H1 (cell line): ENCODE measurements around the gene AADACL2. TPM values are rescaled to one million over a fixed set of nuclear protein-coding genes. Genes with fewer than 3 reads are reported as not detected.

ENCODE experiments used
- CHD1 ChIP-seq: IDR thresholded peaks from 2 replicates; pipeline ENCODE4 v1.6.1; 2012; ENCODE audit warnings: low read depth, low read length, improper control_type of control experiment
- POU5F1 ChIP-seq: IDR thresholded peaks from 2 replicates; pipeline ENCODE4 v1.6.1; 2011; ENCODE audit warnings: low read depth, mild to moderate bottlenecking, low read length, moderate library complexity
- RAD21 ChIP-seq, 2 experiments: IDR thresholded peaks in 1 of 2; conservative IDR thresholded peaks in 1 of 2; 2 replicates each; pipeline ENCODE4 v1.6.1; 2011; ENCODE audit warnings: low read depth in 2 of 2, low read length in 2 of 2, improper control_type of control experiment in 1 of 2, inconsistent platforms in 1 of 2, mild to moderate bottlenecking in 1 of 2, moderate library complexity in 1 of 2
- polyA plus RNA-seq, 7 experiments: library from polyadenylated mRNA; depleted of rRNA in 3 of 7; stranded (reverse) in 5 of 7; unstranded in 2 of 7; fragments of >200 nt in 5 of 7; fragments of 200-250 nt in 2 of 7; gene quantifications; 1 replicate in 5 of 7; 2 replicates in 1 of 7; 4 replicates in 1 of 7; pipeline versions ENCODE4 v1.2.1 to v1.2.3, GENCODE V29; 2011 to 2013; ENCODE audit warnings: missing spikeins in 2 of 7, mixed read lengths in 2 of 7
- total RNA-seq: library from RNA; stranded (reverse); fragmentation: NEBNext Ultra II Directional; extraction: Animal tissue kit (Norgen Biotek cat#: 25700); gene quantifications from 2 replicates; pipeline ENCODE4 v1.2.1, GENCODE V29; 2021

AADACL2 gene
- total and polyA plus RNA-seq, 2 of the 8 experiments (the other 6 are each of a cell fraction or from before 2014, with no cell fraction given): not detected

GRCh38 chr3:151800431-151800830 lies 66.7 kb downstream of the AADACL2 start (continued):
- TF ChIP-seq POU5F1 (no peak), RAD21 (IDR thresholded peaks at IDR 0.05 in 1 of 2, conservative IDR thresholded peaks at IDR 0.05 in 1 of 2; ENCODE audit: low read depth in 2 of 2, low read length in 2 of 2) (no peak), CHD1 (no peak)
